Activated CD8-positive, alpha-beta T cell treated with anti-CD3 and anti-CD28 coated beads for 36 hours (primary cell): ENCODE results near the gene CTPS2. TPM values are rescaled to one million over a fixed set of nuclear protein-coding genes. Genes with fewer than 3 reads are reported as not detected.

Experiments
- ATAC-seq: fragments of 200-7000 bp; cut with Tn5 transposase; one replicate; pipeline ENCODE4 v1.10.0; 2021; ENCODE audit warnings: mild to moderate bottlenecking, moderate library complexity
- CTCF ChIA-PET: fragments of 350-600 bp; sonication (Branson Sonifier 250); formaldehyde crosslinking; loops from one replicate; lab custom pipeline; 2021; ENCODE audit warnings: antibody characterized with exemption; lab: Charles Lee
- POLR2A ChIA-PET: fragments of 350-600 bp; sonication (Branson Sonifier 250); formaldehyde crosslinking; loops from one replicate; lab custom pipeline; 2021; ENCODE audit warnings: antibody characterized with exemption; lab: Charles Lee
- DNase-seq: peaks from one replicate; pipeline ENCODE4 v3.0.0-alpha.2; 2020
- H3K27ac Mint-ChIP-seq: one replicate; pipeline ENCODE4 v1.8.0; 2021; ENCODE audit warnings: mild to moderate bottlenecking, mixed read lengths
- H3K27me3 Mint-ChIP-seq: one replicate; pipeline ENCODE4 v1.8.0; 2021; ENCODE audit warnings: mixed read lengths
- H3K36me3 Mint-ChIP-seq: one replicate; pipeline ENCODE4 v1.8.0; 2021; ENCODE audit warnings: low read depth, mixed read lengths
- H3K4me1 Mint-ChIP-seq: one replicate; pipeline ENCODE4 v1.8.0; 2021; ENCODE audit warnings: low read depth, mixed read lengths
- H3K4me3 Mint-ChIP-seq: one replicate; pipeline ENCODE4 v1.8.0; 2021; ENCODE audit warnings: mild to moderate bottlenecking, moderate library complexity, mixed read lengths
- H3K9me3 Mint-ChIP-seq: one replicate; pipeline ENCODE4 v1.8.0; 2021; ENCODE audit warnings: mixed read lengths
- CTCF ChIP-seq: fragments of 200-600 bp; IDR thresholded peaks from one replicate; pipeline ENCODE4 v1.8.0; 2022; ENCODE audit warnings: antibody characterized with exemption, mild to moderate bottlenecking
- intact Hi-C: fragments of 100-400 bp; cut with micrococcal nuclease; formaldehyde crosslinking; loops from one replicate; pipeline ENCODE4 v1.10.0; 2022
- total RNA-seq, 2 experiments: library from RNA; stranded (reverse); gene quantifications; one replicate each; pipeline ENCODE4 v1.2.3, GENCODE V29; 2021

The CTPS2 gene
- total RNA-seq, 2 experiments from 2014 or later: 6.2 to 6.7 TPM

- no peak for DNase-seq
- Mint-ChIP-seq H3K9me3 (no peaks in the 10 kb centered on the region), H3K27me3 (no peaks in the 10 kb centered on the region), H3K4me3 (no peak overlapping the region), H3K4me1 (peaks cover 2% of the 10 kb centered on the region), H3K27ac (no peak overlapping the region), H3K36me3 (peaks cover 3% of the 10 kb centered on the region)
- ChIA-PET POLR2A (no interaction called here), CTCF (interaction anchor here (0.8 to 1.1 kb wide), 2 partner anchors 220 to 228 kb away, joined by 3 read pairs; no protein-coding TSS in a partner anchor)
- ATAC-seq: no peak
- intact Hi-C loops: no loop called here
- no peak for TF ChIP-seq CTCF
Observed at GRCh38 chrX:16665089-16665488, 47.4 kb downstream of the CTPS2 start.

GRCh38 chrX:16664626-16665025, 47.8 kb downstream of the CTPS2 start:
- ATAC-seq (no peak), DNase-seq (no peak)
- TF ChIP-seq CTCF: no peak
- Mint-ChIP-seq H3K9me3 (no peaks in the 10 kb centered on the region), H3K36me3 (peaks cover 3% of the 10 kb centered on the region), H3K4me3 (no peak overlapping the region), H3K4me1 (peaks cover 2% of the 10 kb centered on the region), H3K27me3 (no peaks in the 10 kb centered on the region), H3K27ac (no peak overlapping the region)
- ChIA-PET CTCF (interaction anchor here (1.1 kb wide), 1 partner anchor 220 kb away, joined by 3 read pairs; no protein-coding TSS in a partner anchor), POLR2A (no interaction called here)
- intact Hi-C loops: no loop called here

- Mint-ChIP-seq H3K27me3 (no peaks in the 10 kb centered on the region), H3K9me3 (no peaks in the 10 kb centered on the region), H3K4me3 (no peak overlapping the region), H3K27ac (no peak overlapping the region), H3K4me1 (peaks cover 2% of the 10 kb centered on the region), H3K36me3 (peaks cover 2% of the 10 kb centered on the region)
- ATAC-seq: no peak
- no peak for DNase-seq
- CTCF ChIA-PET: interaction anchor here (1.0 to 1.7 kb wide), 2 partner anchors 31 to 219 kb away, joined by 3 to 4 read pairs; no protein-coding TSS in a partner anchor
- no peak for TF ChIP-seq CTCF
- intact Hi-C loops: no loop called here
- POLR2A ChIA-PET: no interaction called here
Observed at GRCh38 chrX:16664074-16664473, 48.4 kb downstream of the CTPS2 start.

GRCh38 chrX:16662402-16662801, 50.1 kb downstream of the CTPS2 start:
- TF ChIP-seq CTCF: no peak
- H3K4me3 Mint-ChIP-seq: no peak overlapping the region
- no peak overlapping the region for H3K27ac Mint-ChIP-seq
- intact Hi-C loops: no loop called here
- ATAC-seq: no peak
- peaks cover 2% of the 10 kb centered on the region for H3K4me1 Mint-ChIP-seq
- H3K9me3 Mint-ChIP-seq: no peaks in the 10 kb centered on the region
- no peak for DNase-seq
- no peaks in the 10 kb centered on the region for H3K36me3 Mint-ChIP-seq
- POLR2A ChIA-PET: no interaction called here
- no peaks in the 10 kb centered on the region for H3K27me3 Mint-ChIP-seq
- CTCF ChIA-PET: interaction anchor here (1.7 kb wide), 1 partner anchor 33 kb away, joined by 4 read pairs; no protein-coding TSS in a partner anchor

GRCh38 chrX:16661495-16661894, 51.0 kb downstream of the CTPS2 start:
- CTCF ChIA-PET: no interaction called here
- intact Hi-C loops: no loop called here
- Mint-ChIP-seq H3K4me3 (no peak overlapping the region), H3K27ac (no peak overlapping the region), H3K4me1 (peaks cover 2% of the 10 kb centered on the region), H3K36me3 (no peaks in the 10 kb centered on the region), H3K27me3 (no peaks in the 10 kb centered on the region), H3K9me3 (no peaks in the 10 kb centered on the region)
- TF ChIP-seq CTCF: no peak
- DNase-seq: no peak
- no peak for ATAC-seq
- POLR2A ChIA-PET: no interaction called here
